ENCODE measurements around the gene OSBPL6.

The OSBPL6 gene

GRCh38 chr2:178237488-178238153, 43.3 kb downstream of the OSBPL6 start:
- in situ Hi-C loops (cut with MboI; ENCODE audit: low sequenced_read_pairs): no loop called here

- in situ Hi-C loops (cut with MboI; ENCODE audit: low sequenced_read_pairs): no loop called here
Measured at GRCh38 chr2:178238154-178238521, 43.8 kb downstream of the OSBPL6 start.

GRCh38 chr2:178238750-178239149, 44.4 kb downstream of the OSBPL6 start:
- in situ Hi-C loops (cut with MboI; ENCODE audit: low sequenced_read_pairs): no loop called here

GRCh38 chr2:178241844-178242551, 47.7 kb downstream of the OSBPL6 start:
- in situ Hi-C loops (cut with MboI; ENCODE audit: low sequenced_read_pairs): no loop called here

- in situ Hi-C loops (cut with MboI; ENCODE audit: low sequenced_read_pairs): no loop called here
Measured at GRCh38 chr2:178242552-178242883, 48.2 kb downstream of the OSBPL6 start.

- in situ Hi-C loops (cut with MboI; ENCODE audit: low sequenced_read_pairs): no loop called here
Measured at GRCh38 chr2:178243961-178244360, 49.6 kb downstream of the OSBPL6 start.

- in situ Hi-C loops (cut with MboI; ENCODE audit: low sequenced_read_pairs): no loop called here
Measured at GRCh38 chr2:178244777-178245176, 50.5 kb downstream of the OSBPL6 start.

GRCh38 chr2:178246696-178247095, 52.4 kb downstream of the OSBPL6 start:
- in situ Hi-C loops (cut with MboI; ENCODE audit: low sequenced_read_pairs): no loop called here

- in situ Hi-C loops (cut with MboI; ENCODE audit: low sequenced_read_pairs): no loop called here
Measured at GRCh38 chr2:178247250-178247649, 52.9 kb downstream of the OSBPL6 start.

- in situ Hi-C loops (cut with MboI; ENCODE audit: low sequenced_read_pairs): no loop called here
Measured at GRCh38 chr2:178250429-178250828, 56.1 kb downstream of the OSBPL6 start.

- in situ Hi-C loops (cut with MboI; ENCODE audit: low sequenced_read_pairs): no loop called here
Measured at GRCh38 chr2:178251151-178251955, 57.0 kb downstream of the OSBPL6 start.

- in situ Hi-C loops (cut with MboI; ENCODE audit: low sequenced_read_pairs): no loop called here
Measured at GRCh38 chr2:178256382-178257042, 62.2 kb downstream of the OSBPL6 start.

- in situ Hi-C loops (cut with MboI; ENCODE audit: low sequenced_read_pairs): no loop called here
Measured at GRCh38 chr2:178257127-178257526, 62.8 kb downstream of the OSBPL6 start.

- in situ Hi-C loops (cut with MboI; ENCODE audit: low sequenced_read_pairs): no loop called here
Measured at GRCh38 chr2:178258916-178259315, 64.6 kb downstream of the OSBPL6 start.

- in situ Hi-C loops (cut with MboI; ENCODE audit: low sequenced_read_pairs): no loop called here
Measured at GRCh38 chr2:178263159-178263860, 69.0 kb downstream of the OSBPL6 start.

- in situ Hi-C loops (cut with MboI; ENCODE audit: low sequenced_read_pairs): no loop called here
Measured at GRCh38 chr2:178264211-178264610, 69.9 kb downstream of the OSBPL6 start.

GRCh38 chr2:178265851-178266250, 71.5 kb downstream of the OSBPL6 start:
- in situ Hi-C loops (cut with MboI; ENCODE audit: low sequenced_read_pairs): no loop called here

- in situ Hi-C loops (cut with MboI; ENCODE audit: low sequenced_read_pairs): no loop called here
Measured at GRCh38 chr2:178266445-178266844, 72.1 kb downstream of the OSBPL6 start.

GRCh38 chr2:178267660-178268059, 73.3 kb downstream of the OSBPL6 start:
- in situ Hi-C loops (cut with MboI; ENCODE audit: low sequenced_read_pairs): no loop called here

GRCh38 chr2:178268435-178268834, 74.1 kb downstream of the OSBPL6 start:
- in situ Hi-C loops (cut with MboI; ENCODE audit: low sequenced_read_pairs): no loop called here
